ENCODE measurements around the gene MEF2A.

The MEF2A gene

GRCh38 chr15:99606646-99607045 is 40.9 kb downstream of the MEF2A start:
- DNase-seq = no peak

- no peak for DNase-seq
Observed at GRCh38 chr15:99613481-99613880, 47.7 kb downstream of the MEF2A start.

- DNase-seq = no peak
Observed at GRCh38 chr15:99613887-99614647, 48.3 kb downstream of the MEF2A start.

GRCh38 chr15:99614749-99615288 is 49.0 kb downstream of the MEF2A start:
- DNase-seq = no peak

- DNase-seq = no peak
Observed at GRCh38 chr15:99615460-99615859, 49.7 kb downstream of the MEF2A start.

- no peak for DNase-seq
Observed at GRCh38 chr15:99616129-99616528, 50.3 kb downstream of the MEF2A start.

- no peak for DNase-seq
Observed at GRCh38 chr15:99616773-99617342, 51.1 kb downstream of the MEF2A start.

GRCh38 chr15:99618941-99619411 is 53.2 kb downstream of the MEF2A start:
- DNase-seq = no peak

GRCh38 chr15:99619712-99620111 is 53.9 kb downstream of the MEF2A start:
- DNase-seq = no peak

- DNase-seq = no peak
Observed at GRCh38 chr15:99620178-99620577, 54.4 kb downstream of the MEF2A start.

- no peak for DNase-seq
Observed at GRCh38 chr15:99621767-99622166, 56.0 kb downstream of the MEF2A start.

GRCh38 chr15:99628374-99629001 is 62.7 kb downstream of the MEF2A start:
- no peak for DNase-seq

GRCh38 chr15:99630607-99631131 is 64.9 kb downstream of the MEF2A start:
- no peak for DNase-seq

- DNase-seq = no peak
Observed at GRCh38 chr15:99631255-99631654, 65.5 kb downstream of the MEF2A start.

- no peak for DNase-seq
Observed at GRCh38 chr15:99632521-99632920, 66.7 kb downstream of the MEF2A start.

- DNase-seq = no peak
Observed at GRCh38 chr15:99633655-99634054, 67.9 kb downstream of the MEF2A start.

- DNase-seq = no peak
Observed at GRCh38 chr15:99634576-99634975, 68.8 kb downstream of the MEF2A start.

- no peak for DNase-seq
Observed at GRCh38 chr15:99635145-99635544, 69.4 kb downstream of the MEF2A start.

GRCh38 chr15:99635794-99636193 is 70.0 kb downstream of the MEF2A start:
- no peak for DNase-seq

GRCh38 chr15:99644913-99645542 is 79.2 kb downstream of the MEF2A start:
- DNase-seq = no peak

GRCh38 chr15:99645543-99645935 is 79.8 kb downstream of the MEF2A start:
- DNase-seq = no peak

GRCh38 chr15:99645951-99646350 is 80.2 kb downstream of the MEF2A start:
- no peak for DNase-seq
